H9 (cell line): Measurements from ENCODE around the gene ADGRL3. TPM values are rescaled to one million over a fixed set of nuclear protein-coding genes. Genes with fewer than 3 reads are reported as not detected.

Experiments
- DNase-seq: peaks from one replicate; pipeline ENCODE4 v3.0.0-alpha.2; 2017
- H2AFZ ChIP-seq: one replicate; pipeline ENCODE4 v1.6.1; 2013; ENCODE audit warnings: mild to moderate bottlenecking, low read length, control low read depth, moderate library complexity
- H2AK5ac ChIP-seq: 2 replicates; pipeline ENCODE4 v1.6.1; 2013; ENCODE audit warnings: low read length, control low read depth, mixed read lengths; ENCODE audit not compliant: insufficient read length
- H2BK120ac ChIP-seq: one replicate; pipeline ENCODE4 v1.6.1; 2013; ENCODE audit warnings: low read depth, mild to moderate bottlenecking, low read length, control low read depth, inconsistent platforms; ENCODE audit not compliant: poor library complexity, severe bottlenecking
- H2BK12ac ChIP-seq: 2 replicates; pipeline ENCODE4 v1.6.1; 2013; ENCODE audit warnings: low read length, control low read depth, mixed read lengths, low read depth; ENCODE audit not compliant: insufficient read length
- H2BK15ac ChIP-seq: 2 replicates; pipeline ENCODE4 v1.6.1; 2013; ENCODE audit warnings: low read depth, low read length, control low read depth
- H2BK20ac ChIP-seq: one replicate; pipeline ENCODE4 v1.6.1; 2013; ENCODE audit warnings: low read depth, mild to moderate bottlenecking, low read length, control low read depth, inconsistent platforms; ENCODE audit not compliant: poor library complexity, severe bottlenecking
- H2BK5ac ChIP-seq: 2 replicates; pipeline ENCODE4 v1.6.1; 2013; ENCODE audit warnings: low read length, control low read depth, mixed read lengths; ENCODE audit not compliant: insufficient read length
- H3K14ac ChIP-seq: 2 replicates; pipeline ENCODE4 v1.6.1; 2013; ENCODE audit warnings: low read length, control low read depth; ENCODE audit not compliant: insufficient read depth
- H3K18ac ChIP-seq: 2 replicates; pipeline ENCODE4 v1.6.1; 2013; ENCODE audit warnings: low read depth, mild to moderate bottlenecking, mixed read lengths, low read length, control low read depth; ENCODE audit not compliant: insufficient read length
- H3K23ac ChIP-seq: 2 replicates; pipeline ENCODE4 v1.6.1; 2013; ENCODE audit warnings: low read length, control low read depth, mixed read lengths, low read depth; ENCODE audit not compliant: insufficient read length
- H3K23me2 ChIP-seq: 2 replicates; pipeline ENCODE4 v1.6.1; 2013; ENCODE audit warnings: low read depth, mild to moderate bottlenecking, mixed read lengths, low read length, control low read depth; ENCODE audit not compliant: insufficient read length, poor library complexity, severe bottlenecking
- H3K27ac ChIP-seq: 2 replicates; pipeline ENCODE4 v1.5.1; 2013; ENCODE audit warnings: low read length, control low read depth, mixed read lengths, low read depth; ENCODE audit not compliant: insufficient read length
- H3K27me3 ChIP-seq: 2 replicates; pipeline ENCODE4 v1.6.1; 2013; ENCODE audit warnings: low read length, control low read depth, inconsistent platforms; ENCODE audit not compliant: insufficient read depth
- H3K4ac ChIP-seq: 2 replicates; pipeline ENCODE4 v1.6.1; 2013; ENCODE audit warnings: low read depth, mild to moderate bottlenecking, control low read depth, inconsistent platforms, low read length, moderate library complexity
- H3K4me1 ChIP-seq: 2 replicates; pipeline ENCODE4 v1.6.1; 2013; ENCODE audit warnings: low read length, control low read depth, inconsistent platforms; ENCODE audit not compliant: insufficient read depth
- H3K4me2 ChIP-seq: 2 replicates; pipeline ENCODE4 v1.6.1; 2013; ENCODE audit warnings: low read length, control low read depth, mixed read lengths; ENCODE audit not compliant: insufficient read length, insufficient read depth
- H3K56ac ChIP-seq: 2 replicates; pipeline ENCODE4 v1.6.1; 2013; ENCODE audit warnings: low read depth, mild to moderate bottlenecking, mixed read lengths, low read length, control low read depth; ENCODE audit not compliant: insufficient read length
- H3K79me1 ChIP-seq: 2 replicates; pipeline ENCODE4 v1.6.1; 2013; ENCODE audit warnings: low read depth, mild to moderate bottlenecking, moderate library complexity, low read length, control low read depth, inconsistent platforms; ENCODE audit not compliant: insufficient read depth, poor library complexity, severe bottlenecking
- H3K79me2 ChIP-seq: 2 replicates; pipeline ENCODE4 v1.6.1; 2013; ENCODE audit warnings: low read length, control low read depth, inconsistent platforms; ENCODE audit not compliant: insufficient read depth
- H3K9ac ChIP-seq: 2 replicates; pipeline ENCODE4 v1.6.1; 2013; ENCODE audit warnings: low read length, control low read depth, mixed read lengths; ENCODE audit not compliant: insufficient read length; ENCODE audit errors: extremely low read depth
- H3K9me3 ChIP-seq: one replicate; pipeline ENCODE4 v1.6.1; 2013; ENCODE audit warnings: low read depth, low read length, inconsistent platforms; ENCODE audit not compliant: control insufficient read depth
- H3T11ph ChIP-seq: one replicate; pipeline ENCODE4 v1.6.1; 2013; ENCODE audit warnings: mild to moderate bottlenecking, low read length, control low read depth, inconsistent platforms
- H4K20me1 ChIP-seq: one replicate; pipeline ENCODE4 v1.6.1; 2013; ENCODE audit not compliant: control insufficient read depth, insufficient read length, insufficient read depth
- H4K5ac ChIP-seq: 2 replicates; pipeline ENCODE4 v1.6.1; 2013; ENCODE audit warnings: low read depth, mild to moderate bottlenecking, mixed read lengths, low read length, control low read depth; ENCODE audit not compliant: insufficient read length
- H4K8ac ChIP-seq: replicated peaks from 2 replicates; pipeline ENCODE4 v1.6.1; 2013; ENCODE audit warnings: low read length, control low read depth, mixed read lengths, low read depth; ENCODE audit not compliant: insufficient read length
- H4K91ac ChIP-seq: 2 replicates; pipeline ENCODE4 v1.6.1; 2013; ENCODE audit warnings: low read depth, mild to moderate bottlenecking, moderate library complexity, mixed read lengths, low read length, control low read depth; ENCODE audit not compliant: insufficient read length
- H3K27ac Mint-ChIP-seq, 3 experiments: 2 replicates in 2 of 3; 3 replicates in 1 of 3; pipeline ENCODE4 v1.8.0; 2020 to 2021; ENCODE audit warnings: mixed read lengths in 3 of 3, mild to moderate bottlenecking in 1 of 3, moderate library complexity in 1 of 3
- H3K27me3 Mint-ChIP-seq: 2 replicates; pipeline ENCODE4 v1.8.0; 2021; ENCODE audit warnings: low read depth, mild to moderate bottlenecking, moderate library complexity, mixed read lengths
- H3K36me3 Mint-ChIP-seq, 3 experiments: 2 replicates in 2 of 3; 3 replicates in 1 of 3; pipeline ENCODE4 v1.8.0; 2020 to 2021; ENCODE audit warnings: low read depth in 3 of 3, mixed read lengths in 3 of 3; ENCODE audit not compliant: insufficient read depth in 1 of 3
- H3K4me1 Mint-ChIP-seq, 2 experiments: 2 replicates each; pipeline ENCODE4 v1.8.0; 2020; ENCODE audit warnings: mixed read lengths in 2 of 2
- H3K4me3 Mint-ChIP-seq, 2 experiments: 2 replicates in 1 of 2; 3 replicates in 1 of 2; pipeline ENCODE4 v1.8.0; 2020 to 2021; ENCODE audit warnings: mild to moderate bottlenecking in 2 of 2, mixed read lengths in 2 of 2, moderate library complexity in 1 of 2
- H3K9me3 Mint-ChIP-seq, 2 experiments: 2 replicates in 1 of 2; 3 replicates in 1 of 2; pipeline ENCODE4 v1.8.0; 2020; ENCODE audit warnings: mild to moderate bottlenecking in 2 of 2, mixed read lengths in 2 of 2, moderate library complexity in 1 of 2
- CTCF ChIP-seq: fragments of 200-600 bp; sonication (generic); conservative IDR thresholded peaks from 3 replicates; pipeline ENCODE4 v1.8.0; 2021; ENCODE audit warnings: antibody characterized with exemption, mild to moderate bottlenecking
- WGBS: extraction: QIAGEN DNeasy Blood & Tissue Kit; methylation state at CpG from one replicate; pipeline ENCODE4 v1.1.7; 2013; ENCODE audit warnings: missing lambda C conversion rate, low lambda C conversion rate, mixed read lengths; ENCODE audit not compliant: insufficient read length; ENCODE audit errors: extremely low coverage; 5-methylcytosine and 5-hydroxymethylcytosine counted together
- total RNA-seq: library from RNA; stranded (reverse); gene quantifications from 2 replicates; pipeline ENCODE4 v1.2.1, GENCODE V29; 2021

Gene ADGRL3
- total RNA-seq, 1 experiment from 2014 or later: 5.9 TPM

DNA sequence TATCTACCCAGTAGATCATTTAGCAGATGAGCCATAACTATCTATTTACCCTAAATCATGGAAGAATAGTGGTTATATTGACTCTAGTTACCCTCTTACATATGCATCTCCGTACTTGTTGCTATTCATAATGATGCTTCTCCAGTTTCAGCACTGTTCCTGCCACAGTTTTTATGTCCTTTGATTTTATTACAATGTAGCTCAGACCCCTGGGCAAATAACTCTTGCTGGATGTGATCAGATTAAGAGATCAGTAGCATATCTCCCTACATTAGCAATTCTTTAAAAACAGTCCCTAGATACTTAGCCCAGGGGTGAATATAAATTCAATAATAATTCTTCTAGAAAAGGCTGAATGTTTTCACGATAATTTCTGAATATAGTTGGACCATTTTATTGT, 696.5 kb downstream of the ADGRL3 start:
- Mint-ChIP-seq H3K27me3 (no peaks in the 10 kb centered on the region), H3K27ac (no peak overlapping the region)

More for the DNA sequence above, 696.5 kb downstream of the ADGRL3 start:
- Histone ChIP-seq H3T11ph (no peak overlapping the region), H3K9ac (no peak overlapping the region), H3K14ac (no peak overlapping the region), H3K4ac (no peak overlapping the region), H2AFZ (no peak overlapping the region), H4K5ac (no peak overlapping the region), H2BK20ac (no peak overlapping the region), H4K91ac (no peak overlapping the region), H3K79me1 (no peaks in the 10 kb centered on the region), H3K4me2 (no peak overlapping the region), H2BK12ac (no peak overlapping the region), H3K9me3 (no peaks in the 10 kb centered on the region), H3K56ac (no peak overlapping the region), H2BK120ac (no peak overlapping the region), H3K79me2 (no peaks in the 10 kb centered on the region), H3K27me3 (no peaks in the 10 kb centered on the region), H2BK5ac (no peak overlapping the region), H3K23ac (no peak overlapping the region), H3K23me2 (no peaks in the 10 kb centered on the region), H4K8ac (no peak overlapping the region), H2BK15ac (no peak overlapping the region), H2AK5ac (no peak overlapping the region), H3K27ac (no peak overlapping the region), H4K20me1 (no peaks in the 10 kb centered on the region), H3K4me1 (no peaks in the 10 kb centered on the region), H3K18ac (no peak overlapping the region)
- DNase-seq: no peak
- Mint-ChIP-seq H3K4me1 (peaks cover 8 to 16% of the 10 kb centered on the region in 2 experiments), H3K36me3 (peaks cover 6 to 13% (median 6%) of the 10 kb centered on the region in 3 experiments), H3K9me3 (peaks cover 0 to 3% of the 10 kb centered on the region in 2 experiments; a peak in 3 of 5 replicates), H3K4me3 (no peak overlapping the region)
- WGBS: no CpG with 5 or more reads among the region's 2 CpGs
- no peak for TF ChIP-seq CTCF
